OCI-LY7 (cell line): ENCODE measurements around the gene RNF168. TPM values are rescaled to one million over a fixed set of nuclear protein-coding genes. Genes with fewer than 3 reads are reported as not detected.

Experiments used
- BruUV-seq: library from RNA; stranded (reverse); fragments of 400-500 nt; replicated peaks from 2 replicates; lab custom pipeline; 2021; lab: Mats Ljungman, UMichigan
- CTCF ChIA-PET: fragments of 300-600 bp; sonication (Branson Sonifier 250); formaldehyde crosslinking; loops from one replicate; lab custom pipeline; 2022; ENCODE audit warnings: antibody characterized with exemption; ENCODE audit not compliant: unreplicated experiment; lab: Charles Lee
- POLR2A ChIA-PET: fragments of 300-600 bp; sonication (Branson Sonifier 250); formaldehyde crosslinking; loops from one replicate; lab custom pipeline; 2022; ENCODE audit warnings: antibody characterized with exemption; lab: Charles Lee
- DNase-seq: peaks from one replicate; pipeline ENCODE4 v3.0.0-alpha.2; 2015; ENCODE audit warnings: low spot score
- H2AFZ ChIP-seq: fragments of 200-600 bp; sonication (generic), shearing (Covaris generic); 2 replicates; pipeline ENCODE4 v1.6.1; 2014; ENCODE audit warnings: mild to moderate bottlenecking, antibody characterized with exemption, low read length, moderate library complexity
- H3K27ac ChIP-seq: fragments of 200-600 bp; sonication (generic); 2 replicates; pipeline ENCODE4 v1.5.1; 2014; ENCODE audit warnings: mixed run types, low read depth, mild to moderate bottlenecking, moderate library complexity, low read length, inconsistent platforms; ENCODE audit not compliant: poor library complexity, severe bottlenecking
- H3K36me3 ChIP-seq: fragments of 200-600 bp; sonication (generic); 2 replicates; pipeline ENCODE4 v1.6.1; 2014; ENCODE audit warnings: mild to moderate bottlenecking, antibody characterized with exemption, low read length, moderate library complexity, mixed read lengths; ENCODE audit not compliant: insufficient read depth
- H3K4me1 ChIP-seq: fragments of 200-600 bp; sonication (generic); 2 replicates; pipeline ENCODE4 v1.5.1; 2014; ENCODE audit warnings: mild to moderate bottlenecking, low read length; ENCODE audit not compliant: insufficient read depth, poor library complexity, severe bottlenecking
- H3K4me2 ChIP-seq: fragments of 200-600 bp; sonication (generic); 2 replicates; pipeline ENCODE4 v1.6.1; 2014; ENCODE audit warnings: mild to moderate bottlenecking, low read length
- H3K4me3 ChIP-seq: fragments of 200-600 bp; sonication (generic); 2 replicates; pipeline ENCODE4 v1.5.1; 2014; ENCODE audit warnings: mild to moderate bottlenecking, low read depth, low read length; ENCODE audit not compliant: poor library complexity, severe bottlenecking
- H3K79me2 ChIP-seq: fragments of 200-600 bp; sonication (generic); 2 replicates; pipeline ENCODE4 v1.6.1; 2016; ENCODE audit warnings: low read depth, mild to moderate bottlenecking, low read length, moderate library complexity, mixed read lengths; ENCODE audit not compliant: insufficient read depth
- H3K9me2 ChIP-seq: fragments of 200-600 bp; sonication (generic); 2 replicates; pipeline ENCODE4 v1.6.1; 2016; ENCODE audit warnings: mild to moderate bottlenecking, low read length, mixed read lengths; ENCODE audit not compliant: insufficient read depth
- H3K9me3 ChIP-seq: fragments of 200-600 bp; sonication (generic); 2 replicates; pipeline ENCODE4 v1.6.1; 2014; ENCODE audit warnings: mild to moderate bottlenecking, mixed run types, low read length, mixed read lengths
- H4K20me1 ChIP-seq: fragments of 200-600 bp; sonication (generic); 2 replicates; pipeline ENCODE4 v1.6.1; 2014; ENCODE audit warnings: mild to moderate bottlenecking, antibody characterized with exemption, low read length, moderate library complexity, mixed read lengths; ENCODE audit not compliant: insufficient read depth
- CTCF ChIP-seq: fragments of 200-600 bp; sonication (generic); conservative IDR thresholded peaks from 2 replicates; pipeline ENCODE4 v1.5.1; 2014; ENCODE audit warnings: mild to moderate bottlenecking, antibody characterized with exemption, low read length, moderate library complexity, mixed read lengths
- EZH2phosphoT487 ChIP-seq: fragments of 200-600 bp; sonication (generic); IDR thresholded peaks from 2 replicates; pipeline ENCODE4 v1.6.1; 2018; ENCODE audit warnings: low read depth, borderline replicate concordance, mild to moderate bottlenecking, mixed run types, antibody characterized with exemption, low read length, moderate library complexity, mixed read lengths
- intact Hi-C: fragments of 100-400 bp; cut with micrococcal nuclease; formaldehyde crosslinking; loops from one replicate; pipeline ENCODE4 v1.10.0; 2022; ENCODE audit not compliant: unreplicated experiment
- total RNA-seq, 2 experiments: library from RNA; depleted of rRNA in 1 of 2; stranded (reverse); fragments of >200 nt in 1 of 2; shearing (Covaris generic) in 1 of 2; gene quantifications; 2 replicates each; pipeline ENCODE4 v1.2.3, GENCODE V29; 2014 to 2022

The RNF168 gene
- total RNA-seq, 2 experiments from 2014 or later: 31.3 to 38.1 TPM

- no peak overlapping the region for H2AFZ ChIP-seq
- ChIA-PET CTCF (no interaction called here), POLR2A (interaction anchor here (1.0 kb wide), 1 partner anchor 8 kb away, joined by 3 read pairs; no protein-coding TSS in a partner anchor)
- H3K27ac ChIP-seq: no peak overlapping the region
- BruUV-seq: no TSS peak
- H4K20me1 ChIP-seq: peaks cover 20% of the 10 kb centered on the region
- no peak for TF ChIP-seq EZH2phosphoT487
- no peak for TF ChIP-seq CTCF
- peaks cover 17% of the 10 kb centered on the region for H3K4me1 ChIP-seq
- no peak for DNase-seq
- H3K36me3 ChIP-seq: peaks cover 82% of the 10 kb centered on the region
- intact Hi-C loops: no loop called here
- H3K9me3 ChIP-seq: 0 out of 2 replicates have a peak, but pooled peaks cover 4% of the 10 kb centered on the region
- no peak overlapping the region for H3K4me2 ChIP-seq
- peaks cover 100% of the 10 kb centered on the region for H3K79me2 ChIP-seq
- no peaks in the 10 kb centered on the region for H3K9me2 ChIP-seq
- no peak overlapping the region for H3K4me3 ChIP-seq
Observed at GRCh38 chr3:196496183-196496582, 7.4 kb downstream of the RNF168 start.

- ChIA-PET POLR2A (interaction anchor here (0.7 to 1.3 kb wide), 2 partner anchors 22 to 58 kb away, joined by 3 read pairs; no protein-coding TSS in a partner anchor), CTCF (no interaction called here)
- intact Hi-C loops: no loop called here
- DNase-seq: no peak
- Histone ChIP-seq H3K4me3 (no peak overlapping the region), H3K9me3 (0 out of 2 replicates have a peak, but pooled peaks cover 4% of the 10 kb centered on the region), H3K4me2 (no peak overlapping the region), H4K20me1 (no peaks in the 10 kb centered on the region), H2AFZ (no peak overlapping the region), H3K36me3 (peaks cover 79% of the 10 kb centered on the region), H3K27ac (no peak overlapping the region), H3K79me2 (peaks cover 100% of the 10 kb centered on the region), H3K4me1 (peaks cover 8% of the 10 kb centered on the region), H3K9me2 (no peaks in the 10 kb centered on the region)
- no TSS peak for BruUV-seq
- no peak for TF ChIP-seq CTCF
- TF ChIP-seq EZH2phosphoT487: no peak
Observed at GRCh38 chr3:196493292-196493691, 10.3 kb downstream of the RNF168 start.

GRCh38 chr3:196492080-196492479 is 11.5 kb downstream of the RNF168 start:
- intact Hi-C loops: no loop called here
- ChIA-PET POLR2A (no interaction called here), CTCF (no interaction called here)
- Histone ChIP-seq H3K79me2 (peaks cover 88% of the 10 kb centered on the region), H4K20me1 (no peaks in the 10 kb centered on the region), H3K36me3 (peaks cover 80% of the 10 kb centered on the region), H3K27ac (no peak overlapping the region), H3K4me2 (no peak overlapping the region), H3K4me3 (no peak overlapping the region), H3K4me1 (peaks cover 8% of the 10 kb centered on the region), H3K9me2 (no peaks in the 10 kb centered on the region), H2AFZ (no peak overlapping the region), H3K9me3 (peaks cover 8% of the 10 kb centered on the region; the same call in 1 of the 2 replicates)
- BruUV-seq: no TSS peak
- no peak for DNase-seq
- TF ChIP-seq CTCF (no peak), EZH2phosphoT487 (no peak)
